HCT116 (cell line): ENCODE results near the gene MYH6. TPM values are rescaled to one million over a fixed set of nuclear protein-coding genes. Genes with fewer than 3 reads are reported as not detected.

ENCODE experiments used
- ATAC-seq: fragments of 200-7000 bp; cut with Tn5 transposase; 2 replicates; pipeline ENCODE4 v1.9.1; 2020; ENCODE audit warnings: mild to moderate bottlenecking, moderate library complexity
- BruUV-seq: library from RNA; stranded (reverse); fragments of 400-500 nt; replicated peaks from 2 replicates; lab custom pipeline; 2021; lab: Mats Ljungman, UMichigan
- CTCF ChIA-PET: fragments of 300-600 bp; sonication (Branson Sonifier 250); formaldehyde crosslinking; loops from one replicate; lab custom pipeline; 2021; ENCODE audit warnings: antibody characterized with exemption; lab: Charles Lee
- POLR2A ChIA-PET: fragments of 300-600, 350-600 bp; sonication (Branson Sonifier 250); formaldehyde crosslinking; loops from one replicate; lab custom pipeline; 2021; ENCODE audit warnings: antibody characterized with exemption; lab: Charles Lee
- RAD21 ChIA-PET, 2 experiments: fragments of 300-600 bp; sonication (Branson Sonifier 250); formaldehyde crosslinking; loops; one replicate each; lab custom pipeline; 2023; ENCODE audit warnings: low total read pairs in 2 of 2; ENCODE audit not compliant: uncharacterized antibody in 2 of 2, unreplicated experiment in 2 of 2, low non-redundant PET in 1 of 2; lab: Charles Lee
- DNase-seq: peaks from one replicate; pipeline ENCODE4 v3.0.0-alpha.2; 2010; ENCODE audit warnings: low read depth, low spot score
- H2AFZ ChIP-seq: fragments of 200-600 bp; shearing (Covaris generic), sonication (generic); 2 replicates; pipeline ENCODE4 v1.6.1; 2017; ENCODE audit warnings: low read depth, mixed run types, mixed read lengths, antibody characterized with exemption, low read length; ENCODE audit not compliant: poor library complexity, severe bottlenecking
- H3K27ac ChIP-seq: 2 replicates; pipeline ENCODE4 v1.5.1; 2012; ENCODE audit warnings: low read depth, low read length
- H3K27me3 ChIP-seq: fragments of 200-600 bp; sonication (generic); 2 replicates; pipeline ENCODE4 v1.6.1; 2016; ENCODE audit warnings: mixed run types, low read length, mixed read lengths; ENCODE audit not compliant: insufficient read depth
- H3K36me3 ChIP-seq, 2 experiments: fragments of 200-500 bp in 1 of 2; fragments of 200-600 bp in 1 of 2; sonication (Bioruptor generic) in 1 of 2; sonication (generic) in 1 of 2; 2 replicates each; pipeline versions ENCODE4 v1.5.1 to v1.6.1; 2014 to 2016; ENCODE audit warnings: low read length in 2 of 2, inconsistent platforms in 1 of 2, mixed read lengths in 1 of 2, mixed run types in 1 of 2; ENCODE audit not compliant: insufficient read depth in 2 of 2, control insufficient read depth in 1 of 2
- H3K4me1 ChIP-seq, 2 experiments: fragments of 200-600 bp in 1 of 2; sonication (generic) in 1 of 2; 2 replicates each; pipeline versions ENCODE4 v1.5.1 to v1.6.1; 2012 to 2017; ENCODE audit warnings: low read length in 2 of 2, inconsistent platforms in 1 of 2, mild to moderate bottlenecking in 1 of 2, mixed read lengths in 1 of 2, mixed run types in 1 of 2, moderate library complexity in 1 of 2; ENCODE audit not compliant: insufficient read depth in 2 of 2, control insufficient read depth in 1 of 2
- H3K4me2 ChIP-seq: fragments of 200-600 bp; sonication (generic); 2 replicates; pipeline ENCODE4 v1.6.1; 2017; ENCODE audit warnings: mixed run types, low read length, mixed read lengths
- H3K4me3 ChIP-seq, 2 experiments: fragments of 200-600 bp in 1 of 2; sonication (generic) in 1 of 2; replicated peaks in 1 of 2; 2 replicates each; pipeline ENCODE4 v1.5.1; 2011 to 2016; ENCODE audit warnings: low read length in 2 of 2, control low read depth in 1 of 2, low read depth in 1 of 2, mild to moderate bottlenecking in 1 of 2, mixed read lengths in 1 of 2, mixed run types in 1 of 2
- H3K79me2 ChIP-seq: fragments of 200-600 bp; sonication (generic); 2 replicates; pipeline ENCODE4 v1.6.1; 2017; ENCODE audit warnings: mild to moderate bottlenecking, mixed run types, low read length, moderate library complexity, mixed read lengths; ENCODE audit not compliant: insufficient read depth
- H3K9ac ChIP-seq: fragments of 200-600 bp; sonication (generic); 2 replicates; pipeline ENCODE4 v1.6.1; 2016; ENCODE audit warnings: low read length, mixed read lengths
- H3K9me2 ChIP-seq: fragments of 200-600 bp; sonication (generic), shearing (Covaris generic); 2 replicates; pipeline ENCODE4 v1.6.1; 2017; ENCODE audit warnings: mixed run types, mild to moderate bottlenecking, moderate library complexity; ENCODE audit not compliant: insufficient read depth
- H3K9me3 ChIP-seq, 2 experiments: fragments of 200-500 bp in 1 of 2; fragments of 200-600 bp in 1 of 2; sonication (Bioruptor generic) in 1 of 2; sonication (generic) in 1 of 2; 2 replicates each; pipeline ENCODE4 v1.6.1; 2014 to 2017; ENCODE audit warnings: low read length in 2 of 2, mixed read lengths in 2 of 2, inconsistent platforms in 1 of 2, low read depth in 1 of 2, mild to moderate bottlenecking in 1 of 2, mixed run types in 1 of 2, moderate library complexity in 1 of 2; ENCODE audit not compliant: control insufficient read depth in 1 of 2, insufficient read depth in 1 of 2
- H4K20me1 ChIP-seq: fragments of 200-600 bp; sonication (generic), shearing (Covaris generic); 2 replicates; pipeline ENCODE4 v1.6.1; 2017; ENCODE audit warnings: mixed run types, mild to moderate bottlenecking, moderate library complexity; ENCODE audit not compliant: insufficient read depth
- CBX3 ChIP-seq: IDR thresholded peaks from 2 replicates; pipeline ENCODE4 v1.6.1; 2012; ENCODE audit warnings: low read depth
- EGR1 ChIP-seq: IDR thresholded peaks from 2 replicates; pipeline ENCODE4 v1.6.1; 2012; ENCODE audit warnings: low read depth
- EZH2 ChIP-seq: fragments of 200-600 bp; sonication (generic); IDR thresholded peaks from 2 replicates; pipeline ENCODE4 v1.6.1; 2017; ENCODE audit warnings: antibody characterized with exemption, mixed run types
- EZH2phosphoT487 ChIP-seq: fragments of 200-600 bp; IDR thresholded peaks from 2 replicates; pipeline ENCODE4 v1.6.1; 2018; ENCODE audit warnings: antibody characterized with exemption, borderline replicate concordance
- FOSL1 ChIP-seq: IDR thresholded peaks from 2 replicates; pipeline ENCODE4 v1.6.1; 2012; ENCODE audit warnings: low read depth
- POLR2A ChIP-seq: IDR thresholded peaks from 2 replicates; pipeline ENCODE4 v1.7.0; 2011; ENCODE audit warnings: borderline replicate concordance; ENCODE audit not compliant: insufficient read depth, insufficient read length; ENCODE audit errors: extremely low read depth
- POLR2AphosphoS5 ChIP-seq: IDR thresholded peaks from 2 replicates; pipeline ENCODE4 v1.6.1; 2011; ENCODE audit warnings: mild to moderate bottlenecking, low read depth, low read length, moderate library complexity
- RAD21 ChIP-seq: IDR thresholded peaks from 2 replicates; pipeline ENCODE4 v1.6.1; 2012; ENCODE audit warnings: low read depth, mild to moderate bottlenecking
- SIN3A ChIP-seq: IDR thresholded peaks from 2 replicates; pipeline ENCODE4 v1.6.1; 2012; ENCODE audit warnings: low read depth
- SP1 ChIP-seq: IDR thresholded peaks from 2 replicates; pipeline ENCODE4 v1.6.1; 2012; ENCODE audit warnings: low read depth
- SRF ChIP-seq: IDR thresholded peaks from 2 replicates; pipeline ENCODE4 v1.6.1; 2012; ENCODE audit warnings: low read depth
- TCF7L2 ChIP-seq: IDR thresholded peaks from 2 replicates; pipeline ENCODE4 v1.7.0; 2011; ENCODE audit warnings: borderline replicate concordance, inconsistent platforms; ENCODE audit not compliant: insufficient read depth, insufficient read length; ENCODE audit errors: extremely low read depth
- YY1 ChIP-seq: IDR thresholded peaks from 2 replicates; pipeline ENCODE4 v1.6.1; 2011; ENCODE audit warnings: low read length, low read depth, moderate library complexity, mild to moderate bottlenecking; ENCODE audit not compliant: insufficient replicate concordance; ENCODE audit errors: extremely low read depth
- ZFX ChIP-seq: fragments of 450-650 bp; IDR thresholded peaks from 2 replicates; pipeline ENCODE4 v1.6.1; 2017
- ZNF274 ChIP-seq: fragments of 200-500 bp; sonication (Bioruptor generic); IDR thresholded peaks from 2 replicates; pipeline ENCODE4 v1.6.1; 2014; ENCODE audit warnings: mild to moderate bottlenecking, low read depth, low read length, inconsistent platforms
- intact Hi-C: fragments of 100-400 bp; cut with micrococcal nuclease; formaldehyde crosslinking; loops from 2 replicates; pipeline ENCODE4 v1.10.0; 2022
- total RNA-seq: library from RNA; stranded (reverse); gene quantifications from one replicate; pipeline ENCODE4 v1.2.1, GENCODE V29; 2021; ENCODE audit not compliant: unreplicated experiment
- TF ChIP-seq, protein P1 (sequence below): IDR thresholded peaks from 2 replicates; pipeline ENCODE4 v1.6.1; 2012; ENCODE audit warnings: low read depth
- TF ChIP-seq, protein P2 (sequence below), 3 experiments: fragments of 200-600 bp in 1 of 3; sonication (generic) in 1 of 3; IDR thresholded peaks in 2 of 3; conservative IDR thresholded peaks in 1 of 3; 2 replicates each; pipeline ENCODE4 v1.5.1; 2012 to 2017; ENCODE audit warnings: low read depth in 2 of 3, low read length in 2 of 3, antibody characterized with exemption in 1 of 3, borderline replicate concordance in 1 of 3, control low read depth in 1 of 3, mild to moderate bottlenecking in 1 of 3, mixed read lengths in 1 of 3, mixed run types in 1 of 3, moderate library complexity in 1 of 3; ENCODE audit not compliant: insufficient read depth in 1 of 3
- TF ChIP-seq, protein P3 (sequence below): IDR thresholded peaks from 2 replicates; pipeline ENCODE4 v1.6.1; 2012
- TF ChIP-seq, protein P4 (sequence below): IDR thresholded peaks from 2 replicates; pipeline ENCODE4 v1.6.1; 2012
- TF ChIP-seq, protein P5 (sequence below): IDR thresholded peaks from 2 replicates; pipeline ENCODE4 v1.6.1; 2011; ENCODE audit warnings: mild to moderate bottlenecking, low read length, moderate library complexity; ENCODE audit not compliant: insufficient replicate concordance; ENCODE audit errors: extremely low read depth

The MYH6 gene
- total RNA-seq, 1 experiment from 2014 or later: not detected

DNA sequence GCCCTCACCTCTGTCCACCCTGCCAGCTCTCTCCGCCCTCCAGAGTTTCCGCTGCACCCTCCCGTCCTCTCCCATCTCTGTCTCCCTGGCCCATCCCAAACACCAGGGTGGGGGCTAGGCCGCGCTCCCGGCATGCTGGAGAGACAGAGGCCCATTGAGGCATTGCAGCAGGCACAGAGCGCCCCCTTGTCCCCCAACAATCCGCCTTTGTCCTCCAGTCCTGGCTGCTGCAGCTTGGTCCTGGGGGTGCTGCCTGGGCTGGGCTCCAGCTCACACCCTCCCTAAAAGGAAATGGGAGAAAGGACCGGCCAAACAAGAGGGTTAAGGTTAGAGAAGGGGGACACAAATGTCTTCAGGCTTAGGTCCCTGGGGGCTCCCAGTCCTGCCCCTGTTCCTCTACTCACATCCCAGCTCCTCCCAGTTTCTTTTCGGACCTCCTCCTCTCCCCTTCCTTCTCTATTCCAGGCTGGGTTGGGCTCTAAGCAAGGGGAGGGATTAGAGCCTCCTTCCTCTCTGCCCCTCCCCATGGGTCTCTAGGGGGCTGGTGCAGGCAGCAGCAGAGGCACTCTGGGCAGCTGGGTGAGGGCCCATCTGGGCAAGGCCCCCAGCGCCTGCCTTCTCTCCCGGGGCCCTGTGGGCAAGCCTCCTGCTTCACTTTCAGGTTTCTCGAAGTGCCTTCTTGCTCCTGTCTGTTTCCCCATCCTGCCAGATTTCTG, 31.4 kb downstream of the MYH6 start, which contains the start of gene CMTM5:
Gene CMTM5 (plus strand): TSS at position 565 of the 716 bp plus-strand sequence. CDS start 206 bp downstream, outside the sequence.
- ChIA-PET RAD21 (interaction anchor here in 1 of 2 experiments (0.5 kb wide), 1 partner anchor 16 kb away, joined by 4 read pairs; no protein-coding TSS in a partner anchor), CTCF (no interaction called here), POLR2A (no interaction called here)
- DNase-seq (no peak), ATAC-seq (no peak)
- Histone ChIP-seq H3K4me2 (no peak within 1 kb of the TSS), H3K9ac (no peak within 1 kb of the TSS), H4K20me1 (no peaks in the 10 kb centered on the region), H3K9me3 (no peaks in the 10 kb centered on the region), H2AFZ (no peak within 1 kb of the TSS), H3K4me1 (no peaks in the 10 kb centered on the region), H3K9me2 (no peaks in the 10 kb centered on the region), H3K27me3 (0 out of 2 replicates have a peak, but pooled peaks cover 6% of the 10 kb centered on the region), H3K27ac (no peak within 1 kb of the TSS), H3K79me2 (no peaks in the 10 kb centered on the region), H3K4me3 (no peak within 1 kb of the TSS), H3K36me3 (no peaks in the 10 kb centered on the region)
- BruUV-seq: no TSS peak
- TF ChIP-seq, protein P1, sequence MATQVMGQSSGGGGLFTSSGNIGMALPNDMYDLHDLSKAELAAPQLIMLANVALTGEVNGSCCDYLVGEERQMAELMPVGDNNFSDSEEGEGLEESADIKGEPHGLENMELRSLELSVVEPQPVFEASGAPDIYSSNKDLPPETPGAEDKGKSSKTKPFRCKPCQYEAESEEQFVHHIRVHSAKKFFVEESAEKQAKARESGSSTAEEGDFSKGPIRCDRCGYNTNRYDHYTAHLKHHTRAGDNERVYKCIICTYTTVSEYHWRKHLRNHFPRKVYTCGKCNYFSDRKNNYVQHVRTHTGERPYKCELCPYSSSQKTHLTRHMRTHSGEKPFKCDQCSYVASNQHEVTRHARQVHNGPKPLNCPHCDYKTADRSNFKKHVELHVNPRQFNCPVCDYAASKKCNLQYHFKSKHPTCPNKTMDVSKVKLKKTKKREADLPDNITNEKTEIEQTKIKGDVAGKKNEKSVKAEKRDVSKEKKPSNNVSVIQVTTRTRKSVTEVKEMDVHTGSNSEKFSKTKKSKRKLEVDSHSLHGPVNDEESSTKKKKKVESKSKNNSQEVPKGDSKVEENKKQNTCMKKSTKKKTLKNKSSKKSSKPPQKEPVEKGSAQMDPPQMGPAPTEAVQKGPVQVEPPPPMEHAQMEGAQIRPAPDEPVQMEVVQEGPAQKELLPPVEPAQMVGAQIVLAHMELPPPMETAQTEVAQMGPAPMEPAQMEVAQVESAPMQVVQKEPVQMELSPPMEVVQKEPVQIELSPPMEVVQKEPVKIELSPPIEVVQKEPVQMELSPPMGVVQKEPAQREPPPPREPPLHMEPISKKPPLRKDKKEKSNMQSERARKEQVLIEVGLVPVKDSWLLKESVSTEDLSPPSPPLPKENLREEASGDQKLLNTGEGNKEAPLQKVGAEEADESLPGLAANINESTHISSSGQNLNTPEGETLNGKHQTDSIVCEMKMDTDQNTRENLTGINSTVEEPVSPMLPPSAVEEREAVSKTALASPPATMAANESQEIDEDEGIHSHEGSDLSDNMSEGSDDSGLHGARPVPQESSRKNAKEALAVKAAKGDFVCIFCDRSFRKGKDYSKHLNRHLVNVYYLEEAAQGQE: no peak
- no peak for TF ChIP-seq SIN3A
- TF ChIP-seq, protein P2, sequence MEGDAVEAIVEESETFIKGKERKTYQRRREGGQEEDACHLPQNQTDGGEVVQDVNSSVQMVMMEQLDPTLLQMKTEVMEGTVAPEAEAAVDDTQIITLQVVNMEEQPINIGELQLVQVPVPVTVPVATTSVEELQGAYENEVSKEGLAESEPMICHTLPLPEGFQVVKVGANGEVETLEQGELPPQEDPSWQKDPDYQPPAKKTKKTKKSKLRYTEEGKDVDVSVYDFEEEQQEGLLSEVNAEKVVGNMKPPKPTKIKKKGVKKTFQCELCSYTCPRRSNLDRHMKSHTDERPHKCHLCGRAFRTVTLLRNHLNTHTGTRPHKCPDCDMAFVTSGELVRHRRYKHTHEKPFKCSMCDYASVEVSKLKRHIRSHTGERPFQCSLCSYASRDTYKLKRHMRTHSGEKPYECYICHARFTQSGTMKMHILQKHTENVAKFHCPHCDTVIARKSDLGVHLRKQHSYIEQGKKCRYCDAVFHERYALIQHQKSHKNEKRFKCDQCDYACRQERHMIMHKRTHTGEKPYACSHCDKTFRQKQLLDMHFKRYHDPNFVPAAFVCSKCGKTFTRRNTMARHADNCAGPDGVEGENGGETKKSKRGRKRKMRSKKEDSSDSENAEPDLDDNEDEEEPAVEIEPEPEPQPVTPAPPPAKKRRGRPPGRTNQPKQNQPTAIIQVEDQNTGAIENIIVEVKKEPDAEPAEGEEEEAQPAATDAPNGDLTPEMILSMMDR (IDR thresholded peaks at IDR 0.05 in 2 of 3, conservative IDR thresholded peaks at IDR 0.05 in 1 of 3; ENCODE audit: borderline replicate concordance in 1 of 3, insufficient read depth in 1 of 3, low read depth in 2 of 3, low read length in 2 of 3): no peak
- no peak for TF ChIP-seq YY1
- no peak for TF ChIP-seq ZFX
- no peak for TF ChIP-seq POLR2AphosphoS5
- no peak for TF ChIP-seq POLR2A
- no peak for TF ChIP-seq EZH2phosphoT487
- TF ChIP-seq SP1: no peak
- TF ChIP-seq RAD21: no peak
- TF ChIP-seq ZNF274: no peak
- no peak for TF ChIP-seq SRF
- TF ChIP-seq, protein P3, sequence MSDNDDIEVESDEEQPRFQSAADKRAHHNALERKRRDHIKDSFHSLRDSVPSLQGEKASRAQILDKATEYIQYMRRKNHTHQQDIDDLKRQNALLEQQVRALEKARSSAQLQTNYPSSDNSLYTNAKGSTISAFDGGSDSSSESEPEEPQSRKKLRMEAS: no peak
- no peak for TF ChIP-seq TCF7L2
- TF ChIP-seq, protein P4, sequence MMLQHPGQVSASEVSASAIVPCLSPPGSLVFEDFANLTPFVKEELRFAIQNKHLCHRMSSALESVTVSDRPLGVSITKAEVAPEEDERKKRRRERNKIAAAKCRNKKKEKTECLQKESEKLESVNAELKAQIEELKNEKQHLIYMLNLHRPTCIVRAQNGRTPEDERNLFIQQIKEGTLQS: no peak
- no peak for TF ChIP-seq CBX3
- TF ChIP-seq, protein P5, sequence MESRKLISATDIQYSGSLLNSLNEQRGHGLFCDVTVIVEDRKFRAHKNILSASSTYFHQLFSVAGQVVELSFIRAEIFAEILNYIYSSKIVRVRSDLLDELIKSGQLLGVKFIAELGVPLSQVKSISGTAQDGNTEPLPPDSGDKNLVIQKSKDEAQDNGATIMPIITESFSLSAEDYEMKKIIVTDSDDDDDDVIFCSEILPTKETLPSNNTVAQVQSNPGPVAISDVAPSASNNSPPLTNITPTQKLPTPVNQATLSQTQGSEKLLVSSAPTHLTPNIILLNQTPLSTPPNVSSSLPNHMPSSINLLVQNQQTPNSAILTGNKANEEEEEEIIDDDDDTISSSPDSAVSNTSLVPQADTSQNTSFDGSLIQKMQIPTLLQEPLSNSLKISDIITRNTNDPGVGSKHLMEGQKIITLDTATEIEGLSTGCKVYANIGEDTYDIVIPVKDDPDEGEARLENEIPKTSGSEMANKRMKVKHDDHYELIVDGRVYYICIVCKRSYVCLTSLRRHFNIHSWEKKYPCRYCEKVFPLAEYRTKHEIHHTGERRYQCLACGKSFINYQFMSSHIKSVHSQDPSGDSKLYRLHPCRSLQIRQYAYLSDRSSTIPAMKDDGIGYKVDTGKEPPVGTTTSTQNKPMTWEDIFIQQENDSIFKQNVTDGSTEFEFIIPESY: no peak
- no peak for TF ChIP-seq EZH2
- TF ChIP-seq EGR1: no peak
- TF ChIP-seq FOSL1: no peak
- intact Hi-C loops: no loop called here
